Osteocyte (in vitro differentiated cells): ENCODE measurements around the gene TAP2. TPM values are rescaled to one million over a fixed set of nuclear protein-coding genes. Genes with fewer than 3 reads are reported as not detected.
A peak's percentile ranks its signal among the peaks of the same experiment; 100 is the strongest.

Source experiments
- DNase-seq: peaks from one replicate; pipeline ENCODE4 v3.0.0; 2021; ENCODE audit warnings: mixed read lengths; ENCODE audit not compliant: unreplicated experiment; ENCODE audit errors: extremely low spot score
- H3K27ac Mint-ChIP-seq: one replicate; pipeline ENCODE4 v1.8.0; 2021; ENCODE audit warnings: mild to moderate bottlenecking, mixed read lengths; ENCODE audit not compliant: unreplicated experiment
- H3K27me3 Mint-ChIP-seq: one replicate; pipeline ENCODE4 v1.8.0; 2021; ENCODE audit warnings: mixed read lengths; ENCODE audit not compliant: unreplicated experiment
- H3K36me3 Mint-ChIP-seq: one replicate; pipeline ENCODE4 v1.8.0; 2021; ENCODE audit warnings: mixed read lengths; ENCODE audit not compliant: unreplicated experiment
- H3K4me1 Mint-ChIP-seq: one replicate; pipeline ENCODE4 v1.8.0; 2021; ENCODE audit warnings: mixed read lengths; ENCODE audit not compliant: unreplicated experiment
- H3K4me3 Mint-ChIP-seq: one replicate; pipeline ENCODE4 v1.8.0; 2021; ENCODE audit warnings: mild to moderate bottlenecking, moderate library complexity, mixed read lengths; ENCODE audit not compliant: unreplicated experiment
- H3K9me3 Mint-ChIP-seq: one replicate; pipeline ENCODE4 v1.8.0; 2021; ENCODE audit warnings: mixed read lengths; ENCODE audit not compliant: unreplicated experiment
- total RNA-seq: library from RNA; stranded (reverse); gene quantifications from 2 replicates; pipeline ENCODE4 v1.2.1, GENCODE V29; 2021
- TF ChIP-seq, protein P1 (sequence below): fragments of 200-600 bp; sonication (generic); IDR thresholded peaks from 2 replicates; pipeline ENCODE4 v1.5.0; 2021; ENCODE audit warnings: antibody characterized with exemption, mild to moderate bottlenecking, moderate library complexity

The TAP2 gene
- total RNA-seq, 1 donor from 2014 or later = 51.9 TPM

DNA sequence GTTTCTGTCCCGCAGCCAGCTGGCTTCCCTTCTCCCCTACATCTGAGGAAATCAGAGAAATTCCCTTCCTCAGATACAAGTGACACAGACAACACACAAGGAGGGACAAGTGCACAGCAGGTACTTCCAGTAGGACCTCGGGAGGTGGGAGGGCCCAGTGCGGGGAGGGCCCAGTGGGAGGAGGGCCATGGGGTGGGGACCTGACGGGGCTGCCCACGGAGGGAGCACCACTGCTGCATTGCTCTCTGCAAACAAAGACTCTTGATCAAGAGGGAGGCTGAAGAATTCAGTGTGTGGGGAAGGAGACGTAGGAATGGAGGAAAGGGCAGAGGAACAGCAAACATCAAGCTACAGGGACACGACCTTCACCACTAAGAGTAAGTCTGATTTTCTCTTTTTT lies 9.0 kb downstream of the TAP2 start:
- Mint-ChIP-seq H3K36me3 (peaks cover 19% of the 10 kb centered on the region), H3K4me3 (no peak overlapping the region), H3K4me1 (no peaks in the 10 kb centered on the region), H3K27me3 (no peaks in the 10 kb centered on the region), H3K9me3 (no peaks in the 10 kb centered on the region), H3K27ac (no peak overlapping the region)
- no peak for DNase-seq
- TF ChIP-seq, protein P1, sequence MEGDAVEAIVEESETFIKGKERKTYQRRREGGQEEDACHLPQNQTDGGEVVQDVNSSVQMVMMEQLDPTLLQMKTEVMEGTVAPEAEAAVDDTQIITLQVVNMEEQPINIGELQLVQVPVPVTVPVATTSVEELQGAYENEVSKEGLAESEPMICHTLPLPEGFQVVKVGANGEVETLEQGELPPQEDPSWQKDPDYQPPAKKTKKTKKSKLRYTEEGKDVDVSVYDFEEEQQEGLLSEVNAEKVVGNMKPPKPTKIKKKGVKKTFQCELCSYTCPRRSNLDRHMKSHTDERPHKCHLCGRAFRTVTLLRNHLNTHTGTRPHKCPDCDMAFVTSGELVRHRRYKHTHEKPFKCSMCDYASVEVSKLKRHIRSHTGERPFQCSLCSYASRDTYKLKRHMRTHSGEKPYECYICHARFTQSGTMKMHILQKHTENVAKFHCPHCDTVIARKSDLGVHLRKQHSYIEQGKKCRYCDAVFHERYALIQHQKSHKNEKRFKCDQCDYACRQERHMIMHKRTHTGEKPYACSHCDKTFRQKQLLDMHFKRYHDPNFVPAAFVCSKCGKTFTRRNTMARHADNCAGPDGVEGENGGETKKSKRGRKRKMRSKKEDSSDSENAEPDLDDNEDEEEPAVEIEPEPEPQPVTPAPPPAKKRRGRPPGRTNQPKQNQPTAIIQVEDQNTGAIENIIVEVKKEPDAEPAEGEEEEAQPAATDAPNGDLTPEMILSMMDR = no peak

DNA sequence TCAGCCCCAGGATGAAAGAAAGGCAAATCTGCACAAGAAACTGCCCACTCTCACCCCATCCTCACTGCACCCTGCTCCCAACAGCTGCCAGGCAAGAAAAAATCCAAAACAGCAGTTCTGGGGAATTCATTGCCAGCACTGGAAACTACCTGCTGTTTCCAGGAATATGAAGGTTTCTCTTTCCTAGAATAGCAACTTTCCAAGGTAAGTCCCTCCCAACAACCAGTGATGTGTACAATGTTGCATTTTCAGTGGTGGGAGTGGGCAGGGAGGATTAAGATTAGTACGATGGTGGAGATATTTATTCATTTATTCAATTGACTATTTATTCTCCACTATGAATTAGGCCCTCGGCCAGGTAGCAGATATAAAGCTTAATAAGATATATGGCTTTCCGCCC lies 11.5 kb downstream of the TAP2 start:
- Mint-ChIP-seq H3K4me3 (no peak overlapping the region), H3K27ac (no peak overlapping the region), H3K36me3 (peaks cover 16% of the 10 kb centered on the region), H3K9me3 (no peaks in the 10 kb centered on the region), H3K4me1 (no peaks in the 10 kb centered on the region), H3K27me3 (no peaks in the 10 kb centered on the region)
- DNase-seq = no peak
- TF ChIP-seq, protein P1 = no peak

- no peak for DNase-seq
- TF ChIP-seq, protein P1 = peak; percentile 56
- H3K27ac Mint-ChIP-seq = no peak overlapping the region
- H3K9me3 Mint-ChIP-seq = no peaks in the 10 kb centered on the region
- no peak overlapping the region for H3K4me3 Mint-ChIP-seq
- H3K4me1 Mint-ChIP-seq = no peaks in the 10 kb centered on the region
- no peaks in the 10 kb centered on the region for H3K27me3 Mint-ChIP-seq
- peaks cover 8% of the 10 kb centered on the region for H3K36me3 Mint-ChIP-seq
These were observed 12.6 kb downstream of the TAP2 start for GRCh38 chr6:32825966-32826365.

- Mint-ChIP-seq H3K4me1 (peaks cover 5% of the 10 kb centered on the region), H3K27me3 (peaks cover 24% of the 10 kb centered on the region), H3K27ac (no peak overlapping the region), H3K9me3 (no peaks in the 10 kb centered on the region), H3K36me3 (no peaks in the 10 kb centered on the region), H3K4me3 (no peak overlapping the region)
- no peak for DNase-seq
- TF ChIP-seq, protein P1 = no peak
These were observed 18.8 kb downstream of the TAP2 start for GRCh38 chr6:32819729-32820128.

DNA sequence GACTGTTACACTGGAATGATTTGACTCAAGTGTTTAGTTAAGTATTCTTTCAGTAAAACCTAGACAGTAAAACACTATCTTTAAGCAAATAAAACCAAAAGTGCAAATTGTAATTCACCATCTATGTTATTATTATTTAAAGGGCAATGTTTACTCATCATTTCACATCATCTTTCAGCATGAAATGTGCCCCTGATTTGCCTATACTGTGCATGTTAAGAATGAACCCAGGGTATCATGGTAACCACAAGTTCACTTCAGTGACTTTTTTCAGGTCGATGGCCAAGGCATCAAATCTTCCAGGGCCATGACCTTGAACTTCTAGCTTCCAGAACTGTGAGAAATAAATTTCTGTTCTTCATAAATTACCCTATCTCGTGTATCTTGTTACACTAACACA lies 19.7 kb downstream of the TAP2 start:
- no peak for DNase-seq
- H3K27me3 Mint-ChIP-seq = peaks cover 26% of the 10 kb centered on the region
- H3K27ac Mint-ChIP-seq = no peak overlapping the region
- H3K36me3 Mint-ChIP-seq = no peaks in the 10 kb centered on the region
- peaks cover 5% of the 10 kb centered on the region for H3K4me1 Mint-ChIP-seq
- TF ChIP-seq, protein P1 = no peak
- H3K9me3 Mint-ChIP-seq = no peaks in the 10 kb centered on the region
- H3K4me3 Mint-ChIP-seq = no peak overlapping the region
